GM12801 (cell line): ENCODE measurements around the gene ADAT2.

Experiments
- CTCF ChIP-seq: IDR thresholded peaks from one replicate; pipeline ENCODE4 v1.5.1; 2011; ENCODE audit warnings: control low read depth; ENCODE audit not compliant: insufficient read length; ENCODE audit errors: extremely low read depth

ADAT2 gene

GRCh38 chr6:143400258-143401067 is 50.0 kb downstream of the ADAT2 start:
- TF ChIP-seq CTCF = no peak

GRCh38 chr6:143399775-143400174 is 50.7 kb downstream of the ADAT2 start:
- no peak for TF ChIP-seq CTCF

GRCh38 chr6:143399176-143399575 is 51.3 kb downstream of the ADAT2 start:
- no peak for TF ChIP-seq CTCF

- no peak for TF ChIP-seq CTCF
Measured at GRCh38 chr6:143397227-143398222, 53.0 kb downstream of the ADAT2 start.

- no peak for TF ChIP-seq CTCF
Measured at GRCh38 chr6:143396497-143397226, 53.8 kb downstream of the ADAT2 start.

GRCh38 chr6:143395699-143396098 is 54.8 kb downstream of the ADAT2 start:
- no peak for TF ChIP-seq CTCF

- no peak for TF ChIP-seq CTCF
Measured at GRCh38 chr6:143394389-143394788, 56.1 kb downstream of the ADAT2 start.
